ENCODE results near the gene SMARCA4. TPM values are rescaled to one million over a fixed set of nuclear protein-coding genes. Genes with fewer than 3 reads are reported as not detected.

The SMARCA4 gene
- total and polyA plus RNA-seq, 4 donors: 15.9 to 35.4 (median 22.5) TPM

DNA sequence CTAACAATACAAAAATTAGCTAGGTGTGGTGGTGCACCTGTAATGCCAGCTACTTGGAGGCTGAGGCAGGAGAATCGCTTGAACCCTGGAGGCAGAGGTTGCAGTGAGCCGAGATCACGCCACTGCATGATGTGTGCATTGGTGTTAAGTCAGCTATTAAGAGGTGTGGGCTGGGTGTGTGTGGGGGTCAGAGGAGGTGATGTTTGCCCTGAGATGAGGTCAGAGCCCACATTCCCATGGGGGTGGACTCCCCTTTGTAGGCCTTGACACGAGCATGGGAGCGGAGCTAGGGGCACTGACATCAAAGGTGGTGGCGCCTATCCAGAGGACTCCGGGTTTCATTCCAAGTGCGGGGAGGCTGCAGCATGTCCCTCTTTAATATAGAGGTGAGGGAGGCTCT lies 93.8 kb downstream of the SMARCA4 start:
- no peak overlapping the region for H3K9ac ChIP-seq (ENCODE audit: low read depth in 1 of 2, low read length in 2 of 2)
- DNase-seq (ENCODE audit: low spot score): no peak
- H3K27ac ChIP-seq (ENCODE audit: low read depth in 1 of 2, low read length in 2 of 2): no peak overlapping the region
- H3K4me3 ChIP-seq (ENCODE audit: low read depth in 1 of 3, low read length in 3 of 3): no peak overlapping the region
- H3K4me1 ChIP-seq (ENCODE audit: control insufficient read depth in 4 of 4, insufficient read depth in 4 of 4, low read length in 3 of 4): peaks cover 0 to 11% (median 3%) of the 10 kb centered on the region in 4 donors
- TF ChIP-seq RXRA (IDR thresholded peaks at IDR 0.05) (peak in 1 of 2 donors; percentile 65), SP1 (IDR thresholded peaks at IDR 0.05) (peak; percentile 46), HNF4A (conservative IDR thresholded peaks at IDR 0.05) (peak in 1 of 2 donors; percentile 46), RAD21 (IDR thresholded peaks at IDR 0.05) (no peak), JUND (IDR thresholded peaks at IDR 0.05) (no peak)
- TF ChIP-seq, protein P1, sequence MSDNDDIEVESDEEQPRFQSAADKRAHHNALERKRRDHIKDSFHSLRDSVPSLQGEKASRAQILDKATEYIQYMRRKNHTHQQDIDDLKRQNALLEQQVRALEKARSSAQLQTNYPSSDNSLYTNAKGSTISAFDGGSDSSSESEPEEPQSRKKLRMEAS (IDR thresholded peaks at IDR 0.05): no peak
- TF ChIP-seq, protein P2, sequence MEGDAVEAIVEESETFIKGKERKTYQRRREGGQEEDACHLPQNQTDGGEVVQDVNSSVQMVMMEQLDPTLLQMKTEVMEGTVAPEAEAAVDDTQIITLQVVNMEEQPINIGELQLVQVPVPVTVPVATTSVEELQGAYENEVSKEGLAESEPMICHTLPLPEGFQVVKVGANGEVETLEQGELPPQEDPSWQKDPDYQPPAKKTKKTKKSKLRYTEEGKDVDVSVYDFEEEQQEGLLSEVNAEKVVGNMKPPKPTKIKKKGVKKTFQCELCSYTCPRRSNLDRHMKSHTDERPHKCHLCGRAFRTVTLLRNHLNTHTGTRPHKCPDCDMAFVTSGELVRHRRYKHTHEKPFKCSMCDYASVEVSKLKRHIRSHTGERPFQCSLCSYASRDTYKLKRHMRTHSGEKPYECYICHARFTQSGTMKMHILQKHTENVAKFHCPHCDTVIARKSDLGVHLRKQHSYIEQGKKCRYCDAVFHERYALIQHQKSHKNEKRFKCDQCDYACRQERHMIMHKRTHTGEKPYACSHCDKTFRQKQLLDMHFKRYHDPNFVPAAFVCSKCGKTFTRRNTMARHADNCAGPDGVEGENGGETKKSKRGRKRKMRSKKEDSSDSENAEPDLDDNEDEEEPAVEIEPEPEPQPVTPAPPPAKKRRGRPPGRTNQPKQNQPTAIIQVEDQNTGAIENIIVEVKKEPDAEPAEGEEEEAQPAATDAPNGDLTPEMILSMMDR (IDR thresholded peaks at IDR 0.05; ENCODE audit: low read depth, low read length, missing input control): no peak
- peaks cover 0 to 4% (median 0%) of the 10 kb centered on the region in 4 donors for H3K36me3 ChIP-seq (ENCODE audit: control insufficient read depth in 4 of 4, insufficient read depth in 3 of 4, low read depth in 1 of 4, low read length in 3 of 4)
- no peaks in the 10 kb centered on the region for H3K27me3 ChIP-seq (ENCODE audit: control insufficient read depth in 4 of 4, insufficient read depth in 4 of 4, low read length in 3 of 4)
- no peaks in the 10 kb centered on the region for H3K9me3 ChIP-seq (ENCODE audit: control insufficient read depth in 4 of 4, low read length in 3 of 4)
- 72% methylated on average over 8 of the region's 8 CpGs for WGBS

DNA sequence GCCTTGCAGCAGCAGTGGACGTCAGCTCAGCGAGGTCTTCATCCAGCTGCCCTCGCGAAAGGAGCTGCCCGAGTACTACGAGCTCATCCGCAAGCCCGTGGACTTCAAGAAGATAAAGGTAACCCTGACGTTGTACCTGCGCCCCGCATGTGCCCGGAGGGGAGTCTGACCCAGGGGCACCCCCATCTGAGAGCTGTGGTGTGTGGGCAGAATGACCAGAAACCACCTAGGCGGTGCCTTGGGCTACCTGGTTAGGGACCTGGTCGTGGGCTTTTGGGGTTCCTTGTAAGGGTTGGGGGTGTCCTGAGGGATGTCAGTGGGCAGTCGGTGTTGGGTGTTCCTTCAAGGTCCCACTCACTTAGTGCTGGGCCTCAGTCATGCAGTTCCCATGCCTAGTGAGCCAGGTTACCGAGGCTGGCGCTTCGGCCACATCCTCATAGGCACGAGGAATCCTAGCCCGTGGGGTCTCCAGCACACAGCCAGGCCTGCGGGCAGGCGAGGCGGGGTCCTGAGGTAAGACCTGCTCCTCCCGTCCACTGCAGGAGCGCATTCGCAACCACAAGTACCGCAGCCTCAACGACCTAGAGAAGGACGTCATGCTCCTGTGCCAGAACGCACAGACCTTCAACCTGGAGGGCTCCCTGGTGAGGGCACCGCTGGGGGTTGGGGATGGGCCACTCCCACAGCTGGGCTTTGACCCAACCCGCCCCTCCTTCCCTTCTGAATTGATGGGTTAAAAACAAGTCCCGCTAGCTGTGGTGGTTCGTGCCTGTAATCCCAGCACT lies 97.6 kb downstream of the SMARCA4 start:
- 96% methylated on average over 34 of the region's 34 CpGs for WGBS

More for the DNA sequence above, 97.6 kb downstream of the SMARCA4 start:
- TF ChIP-seq RXRA (IDR thresholded peaks at IDR 0.05) (no peak), EGR1 (IDR thresholded peaks at IDR 0.05; ENCODE audit: low read depth in 2 of 2) (no peak), JUND (IDR thresholded peaks at IDR 0.05) (no peak), HNF4A (conservative IDR thresholded peaks at IDR 0.05) (no peak), TAF1 (conservative IDR thresholded peaks at IDR 0.05) (no peak), SP1 (IDR thresholded peaks at IDR 0.05) (no peak), FOXA1 (IDR thresholded peaks at IDR 0.05) (no peak), RAD21 (IDR thresholded peaks at IDR 0.05) (no peak), NR2F2 (IDR thresholded peaks at IDR 0.05) (no peak), FOXA2 (IDR thresholded peaks at IDR 0.05) (no peak), GABPA (IDR thresholded peaks at IDR 0.05 in 1 of 2, conservative IDR thresholded peaks at IDR 0.05 in 1 of 2) (no peak), HNF4G (IDR thresholded peaks at IDR 0.05) (no peak)
- TF ChIP-seq, protein P3, sequence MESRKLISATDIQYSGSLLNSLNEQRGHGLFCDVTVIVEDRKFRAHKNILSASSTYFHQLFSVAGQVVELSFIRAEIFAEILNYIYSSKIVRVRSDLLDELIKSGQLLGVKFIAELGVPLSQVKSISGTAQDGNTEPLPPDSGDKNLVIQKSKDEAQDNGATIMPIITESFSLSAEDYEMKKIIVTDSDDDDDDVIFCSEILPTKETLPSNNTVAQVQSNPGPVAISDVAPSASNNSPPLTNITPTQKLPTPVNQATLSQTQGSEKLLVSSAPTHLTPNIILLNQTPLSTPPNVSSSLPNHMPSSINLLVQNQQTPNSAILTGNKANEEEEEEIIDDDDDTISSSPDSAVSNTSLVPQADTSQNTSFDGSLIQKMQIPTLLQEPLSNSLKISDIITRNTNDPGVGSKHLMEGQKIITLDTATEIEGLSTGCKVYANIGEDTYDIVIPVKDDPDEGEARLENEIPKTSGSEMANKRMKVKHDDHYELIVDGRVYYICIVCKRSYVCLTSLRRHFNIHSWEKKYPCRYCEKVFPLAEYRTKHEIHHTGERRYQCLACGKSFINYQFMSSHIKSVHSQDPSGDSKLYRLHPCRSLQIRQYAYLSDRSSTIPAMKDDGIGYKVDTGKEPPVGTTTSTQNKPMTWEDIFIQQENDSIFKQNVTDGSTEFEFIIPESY (IDR thresholded peaks at IDR 0.05): no peak
- TF ChIP-seq, protein P4, sequence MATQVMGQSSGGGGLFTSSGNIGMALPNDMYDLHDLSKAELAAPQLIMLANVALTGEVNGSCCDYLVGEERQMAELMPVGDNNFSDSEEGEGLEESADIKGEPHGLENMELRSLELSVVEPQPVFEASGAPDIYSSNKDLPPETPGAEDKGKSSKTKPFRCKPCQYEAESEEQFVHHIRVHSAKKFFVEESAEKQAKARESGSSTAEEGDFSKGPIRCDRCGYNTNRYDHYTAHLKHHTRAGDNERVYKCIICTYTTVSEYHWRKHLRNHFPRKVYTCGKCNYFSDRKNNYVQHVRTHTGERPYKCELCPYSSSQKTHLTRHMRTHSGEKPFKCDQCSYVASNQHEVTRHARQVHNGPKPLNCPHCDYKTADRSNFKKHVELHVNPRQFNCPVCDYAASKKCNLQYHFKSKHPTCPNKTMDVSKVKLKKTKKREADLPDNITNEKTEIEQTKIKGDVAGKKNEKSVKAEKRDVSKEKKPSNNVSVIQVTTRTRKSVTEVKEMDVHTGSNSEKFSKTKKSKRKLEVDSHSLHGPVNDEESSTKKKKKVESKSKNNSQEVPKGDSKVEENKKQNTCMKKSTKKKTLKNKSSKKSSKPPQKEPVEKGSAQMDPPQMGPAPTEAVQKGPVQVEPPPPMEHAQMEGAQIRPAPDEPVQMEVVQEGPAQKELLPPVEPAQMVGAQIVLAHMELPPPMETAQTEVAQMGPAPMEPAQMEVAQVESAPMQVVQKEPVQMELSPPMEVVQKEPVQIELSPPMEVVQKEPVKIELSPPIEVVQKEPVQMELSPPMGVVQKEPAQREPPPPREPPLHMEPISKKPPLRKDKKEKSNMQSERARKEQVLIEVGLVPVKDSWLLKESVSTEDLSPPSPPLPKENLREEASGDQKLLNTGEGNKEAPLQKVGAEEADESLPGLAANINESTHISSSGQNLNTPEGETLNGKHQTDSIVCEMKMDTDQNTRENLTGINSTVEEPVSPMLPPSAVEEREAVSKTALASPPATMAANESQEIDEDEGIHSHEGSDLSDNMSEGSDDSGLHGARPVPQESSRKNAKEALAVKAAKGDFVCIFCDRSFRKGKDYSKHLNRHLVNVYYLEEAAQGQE (IDR thresholded peaks at IDR 0.05): no peak
- TF ChIP-seq, protein P2 (IDR thresholded peaks at IDR 0.05; ENCODE audit: low read depth, low read length, missing input control): no peak
- peaks cover 0 to 13% (median 3%) of the 10 kb centered on the region in 4 donors for H3K36me3 ChIP-seq (ENCODE audit: control insufficient read depth in 4 of 4, insufficient read depth in 3 of 4, low read depth in 1 of 4, low read length in 3 of 4)
- peaks cover 0 to 11% (median 3%) of the 10 kb centered on the region in 4 donors for H3K4me1 ChIP-seq (ENCODE audit: control insufficient read depth in 4 of 4, insufficient read depth in 4 of 4, low read length in 3 of 4)
- H3K9ac ChIP-seq (ENCODE audit: low read depth in 1 of 2, low read length in 2 of 2): no peak overlapping the region
- no peaks in the 10 kb centered on the region for H3K9me3 ChIP-seq (ENCODE audit: control insufficient read depth in 4 of 4, low read length in 3 of 4)
- no peak for DNase-seq (ENCODE audit: low spot score)
- no peak overlapping the region for H3K4me3 ChIP-seq (ENCODE audit: low read depth in 1 of 3, low read length in 3 of 3)
- no peak overlapping the region for H3K27ac ChIP-seq (ENCODE audit: low read depth in 1 of 2, low read length in 2 of 2)
- H3K27me3 ChIP-seq (ENCODE audit: control insufficient read depth in 4 of 4, insufficient read depth in 4 of 4, low read length in 3 of 4): no peaks in the 10 kb centered on the region

Data from liver (tissue), 9 donors.